ENCODE data around the gene SLX9.

DNA sequence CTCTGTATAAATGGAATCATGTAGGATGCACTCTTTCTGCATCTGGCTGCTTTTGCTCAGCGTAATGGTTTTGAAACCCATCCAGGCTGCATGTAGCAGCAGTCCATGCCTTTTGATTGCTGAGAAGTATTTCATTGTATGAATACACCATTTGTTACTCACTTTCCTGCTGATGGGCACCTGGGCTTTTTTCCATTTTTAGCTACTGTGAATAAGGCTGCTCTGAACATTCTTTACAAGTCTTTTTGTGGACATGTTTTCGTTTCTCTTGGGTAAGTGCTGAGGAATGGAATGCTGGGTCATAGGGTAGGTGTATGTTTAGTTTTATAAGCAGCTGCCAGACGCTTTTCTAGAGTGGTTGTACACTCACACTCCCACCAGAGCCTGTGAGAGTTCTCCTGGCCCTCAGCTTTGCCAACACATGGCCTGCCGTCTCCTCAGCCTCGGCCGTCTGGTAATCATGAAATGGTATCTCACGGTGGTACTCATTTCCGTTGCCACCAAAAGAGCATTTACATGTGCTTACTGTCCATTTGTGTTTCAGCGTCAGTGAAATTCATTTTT is 22.7 kb downstream of the SLX9 start:
- TF ChIP-seq CTCF (IDR thresholded peaks at IDR 0.05) (no peak), POLR2A (IDR thresholded peaks at IDR 0.05) (no peak)

Measured in right lobe of liver (tissue), 4 donors.